Panc1 (cell line): ENCODE results near the gene NCOR2. TPM values are rescaled to one million over a fixed set of nuclear protein-coding genes. Genes with fewer than 3 reads are reported as not detected.

Experiments used
- ATAC-seq: fragments of 200-7000 bp; cut with Tn5 transposase; 2 replicates; pipeline ENCODE4 v1.9.1; 2020; ENCODE audit warnings: mild to moderate bottlenecking, moderate library complexity
- BruUV-seq: library from RNA; stranded (reverse); fragments of 400-500 nt; replicated peaks from 2 replicates; lab custom pipeline; 2021; lab: Mats Ljungman, UMichigan
- CTCF ChIA-PET: fragments of 300-600 bp; sonication (Branson Sonifier 250); formaldehyde crosslinking; loops from one replicate; lab custom pipeline; 2022; ENCODE audit warnings: antibody characterized with exemption; lab: Charles Lee
- POLR2A ChIA-PET: fragments of 300-600 bp; sonication (Branson Sonifier 250); formaldehyde crosslinking; loops from one replicate; lab custom pipeline; 2022; ENCODE audit warnings: antibody characterized with exemption; lab: Charles Lee
- DNase-seq: peaks from one replicate; pipeline ENCODE4 v3.0.0-alpha.2; 2010; ENCODE audit warnings: low read depth, low spot score
- H3K27ac ChIP-seq: 2 replicates; pipeline ENCODE4 v1.5.1; 2011; ENCODE audit warnings: mild to moderate bottlenecking, low read length, inconsistent platforms
- H3K27me3 ChIP-seq: fragments of 200-500 bp; sonication (Bioruptor generic); 2 replicates; pipeline ENCODE4 v1.6.0; 2014; ENCODE audit warnings: low read length, inconsistent platforms; ENCODE audit not compliant: control insufficient read depth, insufficient read depth
- H3K36me3 ChIP-seq: fragments of 200-500 bp; sonication (Bioruptor generic); 2 replicates; pipeline ENCODE4 v1.5.1; 2014; ENCODE audit warnings: inconsistent platforms, mild to moderate bottlenecking, low read length, moderate library complexity; ENCODE audit not compliant: control insufficient read depth, insufficient read depth
- H3K4me1 ChIP-seq: 2 replicates; pipeline ENCODE4 v1.5.1; 2011; ENCODE audit warnings: inconsistent platforms, mild to moderate bottlenecking, low read length, moderate library complexity; ENCODE audit not compliant: control insufficient read depth, insufficient read depth
- H3K4me3 ChIP-seq, 2 experiments: 2 replicates each; pipeline ENCODE4 v1.5.1; 2011 to 2012; ENCODE audit warnings: low read depth in 2 of 2, low read length in 2 of 2, mild to moderate bottlenecking in 2 of 2, inconsistent platforms in 1 of 2, moderate library complexity in 1 of 2
- H3K9me3 ChIP-seq: fragments of 200-500 bp; sonication (Bioruptor generic); 2 replicates; pipeline ENCODE4 v1.5.1; 2014; ENCODE audit warnings: low read depth, mild to moderate bottlenecking, inconsistent platforms, low read length, moderate library complexity; ENCODE audit not compliant: control insufficient read depth, insufficient read depth
- CTCF ChIP-seq: fragments of 450-650 bp; IDR thresholded peaks from 2 replicates; pipeline ENCODE4 v1.5.1; 2017; ENCODE audit warnings: mild to moderate bottlenecking
- POLR2AphosphoS5 ChIP-seq: IDR thresholded peaks from 2 replicates; pipeline ENCODE4 v1.6.1; 2012; ENCODE audit warnings: mild to moderate bottlenecking, low read depth, low read length, moderate library complexity
- REST ChIP-seq, 2 experiments: IDR thresholded peaks; 2 replicates each; pipeline ENCODE4 v1.6.1; 2011 to 2012; ENCODE audit warnings: low read depth in 2 of 2, control low read depth in 1 of 2, low read length in 1 of 2, mild to moderate bottlenecking in 1 of 2, moderate library complexity in 1 of 2; ENCODE audit not compliant: insufficient read depth in 1 of 2
- SIN3A ChIP-seq: IDR thresholded peaks from 2 replicates; pipeline ENCODE4 v1.6.1; 2012; ENCODE audit warnings: low read depth, mild to moderate bottlenecking, low read length, moderate library complexity, borderline replicate concordance; ENCODE audit not compliant: insufficient read depth
- TCF7L2 ChIP-seq: IDR thresholded peaks from 2 replicates; pipeline ENCODE4 v1.6.1; 2011; ENCODE audit warnings: mild to moderate bottlenecking, low read depth, low read length, inconsistent platforms
- in situ Hi-C: cut with HindIII; loops from 2 replicates; pipeline ENCODE4 v1.10.0; 2016; ENCODE audit warnings: low sequenced_read_pairs, low pct_unique_long_range_greater_than_20kb
- intact Hi-C: fragments of 100-400 bp; cut with micrococcal nuclease; formaldehyde crosslinking; loops from one replicate; pipeline ENCODE4 v1.10.0; 2022; ENCODE audit not compliant: unreplicated experiment
- total RNA-seq: library from RNA; stranded (reverse); gene quantifications from one replicate; pipeline ENCODE4 v1.2.1, GENCODE V29; 2021; ENCODE audit not compliant: unreplicated experiment

NCOR2 gene
- total RNA-seq, 1 experiment from 2014 or later = 461 TPM

GRCh38 chr12:124533456-124533855 is 34.0 kb downstream of the NCOR2 start:
- in situ Hi-C loops = no loop called here
- H3K4me1 ChIP-seq = peaks cover 75% of the 10 kb centered on the region
- no TSS peak for BruUV-seq
- no peaks in the 10 kb centered on the region for H3K36me3 ChIP-seq
- DNase-seq (no peak), ATAC-seq (no peak)
- H3K27me3 ChIP-seq = no peaks in the 10 kb centered on the region
- intact Hi-C loops = no loop called here
- TF ChIP-seq TCF7L2 (no peak), SIN3A (no peak), POLR2AphosphoS5 (no peak), CTCF (no peak), REST (IDR thresholded peaks at IDR 0.05; ENCODE audit: insufficient read depth in 1 of 2, low read depth in 2 of 2, low read length in 1 of 2) (no peak)
- no peak overlapping the region for H3K4me3 ChIP-seq
- CTCF ChIA-PET = no interaction called here
- POLR2A ChIA-PET = no interaction called here
- H3K27ac ChIP-seq = peak overlapping the region; percentile 44
- H3K9me3 ChIP-seq = no peaks in the 10 kb centered on the region

- intact Hi-C loops = no loop called here
- no peak for TF ChIP-seq CTCF
- no peak for TF ChIP-seq REST (IDR thresholded peaks at IDR 0.05; ENCODE audit: insufficient read depth in 1 of 2, low read depth in 2 of 2, low read length in 1 of 2)
- no peak for TF ChIP-seq TCF7L2
- no peak for TF ChIP-seq SIN3A
- TF ChIP-seq POLR2AphosphoS5 = no peak
- ChIA-PET POLR2A (no interaction called here), CTCF (no interaction called here)
- no peak for ATAC-seq
- H3K27ac ChIP-seq = peak overlapping the region; percentile 44
- no peak for DNase-seq
- in situ Hi-C loops = no loop called here
- no peaks in the 10 kb centered on the region for H3K27me3 ChIP-seq
- no TSS peak for BruUV-seq
- no peaks in the 10 kb centered on the region for H3K9me3 ChIP-seq
- H3K4me3 ChIP-seq = no peak overlapping the region
- peaks cover 75% of the 10 kb centered on the region for H3K4me1 ChIP-seq
- H3K36me3 ChIP-seq = no peaks in the 10 kb centered on the region
These were observed 34.4 kb downstream of the NCOR2 start for GRCh38 chr12:124532967-124533366.
